ENCODE data around the gene TH. TPM values are rescaled to one million over a fixed set of nuclear protein-coding genes. Genes with fewer than 3 reads are reported as not detected.

The TH gene
- total and polyA plus RNA-seq, 2 of the 4 experiments (the other 2 are of a cell fraction), result 0.10 TPM; not detected in 1

GRCh38 chr11:2205214-2205720 is 33.7 kb upstream of the TH start:
- Histone ChIP-seq H3K27ac (ENCODE audit: insufficient read depth, low read length) (no peak overlapping the region), H3K27me3 (ENCODE audit: control insufficient read depth, insufficient read depth, low read length) (peaks cover 13% of the 10 kb centered on the region), H2AFZ (replicated peaks; ENCODE audit: low read length, poor library complexity) (no peak overlapping the region), H4K8ac (ENCODE audit: low read depth in 2 of 2, low read length in 2 of 2) (no peak overlapping the region), H3K9me1 (ENCODE audit: insufficient read depth, low read length) (no peaks in the 10 kb centered on the region), H3K9me3 (ENCODE audit: control insufficient read depth, insufficient read depth, low read length) (peaks cover 5% of the 10 kb centered on the region; the same call in 1 of the 2 replicates), H3K9ac (ENCODE audit: low read depth, low read length) (no peak overlapping the region), H4K5ac (ENCODE audit: low read depth, low read length) (no peak overlapping the region), H3K14ac (replicated peaks; ENCODE audit: low read depth, low read length) (no peak overlapping the region), H2BK15ac (ENCODE audit: low read depth, low read length) (no peak overlapping the region), H4K20me1 (ENCODE audit: insufficient read depth, low read length) (no peaks in the 10 kb centered on the region), H3K23ac (ENCODE audit: low read depth, low read length) (no peak overlapping the region), H3K36me3 (ENCODE audit: control insufficient read depth, insufficient read depth, low read length) (no peaks in the 10 kb centered on the region), H2AK9ac (replicated peaks; ENCODE audit: low read depth, low read length, poor library complexity) (no peak overlapping the region), H2BK20ac (ENCODE audit: low read depth, low read length) (no peak overlapping the region), H3K4me2 (ENCODE audit: low read depth, low read length) (no peak overlapping the region), H3K18ac (ENCODE audit: low read depth, low read length) (no peak overlapping the region), H3K4ac (ENCODE audit: low read depth, low read length) (no peak overlapping the region), H2BK5ac (ENCODE audit: low read depth, low read length, poor library complexity, severe bottlenecking) (no peak overlapping the region), H3K4me3 (ENCODE audit: insufficient read depth, low read depth, low read length) (no peak overlapping the region), H3K79me1 (ENCODE audit: low read depth in 1 of 2, low read length in 2 of 2) (no peaks in the 10 kb centered on the region), H2AK5ac (ENCODE audit: low read depth, low read length) (no peak overlapping the region), H3K56ac (ENCODE audit: extremely low read depth, insufficient read depth, low read length) (no peak overlapping the region), H4K91ac (ENCODE audit: insufficient read depth, low read depth, low read length) (no peak overlapping the region), H2BK120ac (ENCODE audit: low read depth, low read length) (no peak overlapping the region), H3K4me1 (ENCODE audit: control insufficient read depth, insufficient read depth, low read length) (no peaks in the 10 kb centered on the region)
- ATAC-seq (ENCODE audit: low read depth) (no peak), DNase-seq (no peak)
- no TSS peak for BruUV-seq (replicated peaks)
- in situ Hi-C loops (cut with MboI; ENCODE audit: low sequenced_read_pairs) (no loop called here), dilution Hi-C loops (cut with HindIII; ENCODE audit: low sequenced_read_pairs, unreplicated experiment) (no loop called here), intact Hi-C loops (cut with micrococcal nuclease) (no loop called here)
- ChIA-PET POLR2A (ENCODE audit: unreplicated experiment) (no interaction called here), CTCF (no interaction called here)
- WGBS, 2 experiments (ENCODE audit: extremely low coverage in 2 of 2, insufficient read length in 1 of 2), result no CpG with 5 or more reads among the region's 1 CpG
- TF ChIP-seq NFE2L2 (IDR thresholded peaks at IDR 0.05; ENCODE audit: low read depth, low read length), result no peak
- no peak for TF ChIP-seq MXI1 (IDR thresholded peaks at IDR 0.05; ENCODE audit: borderline replicate concordance, low read depth, low read length)
- no peak for TF ChIP-seq CEBPB (IDR thresholded peaks at IDR 0.05; ENCODE audit: low read depth, low read length)
- TF ChIP-seq USF2 (IDR thresholded peaks at IDR 0.05; ENCODE audit: low read depth, low read length), result no peak
- no peak for TF ChIP-seq RAD21 (IDR thresholded peaks at IDR 0.05; ENCODE audit: low read length)
- no peak for TF ChIP-seq MAFK (IDR thresholded peaks at IDR 0.05; ENCODE audit: low read depth, low read length)
- no peak for TF ChIP-seq MAZ (IDR thresholded peaks at IDR 0.05; ENCODE audit: borderline replicate concordance, low read depth, low read length)
- TF ChIP-seq RFX5 (IDR thresholded peaks at IDR 0.05; ENCODE audit: low read depth, low read length), result no peak
- no peak for TF ChIP-seq BHLHE40 (IDR thresholded peaks at IDR 0.05; ENCODE audit: low read depth, low read length)
- TF ChIP-seq FOS (IDR thresholded peaks at IDR 0.05; ENCODE audit: low read depth, low read length), result no peak
- no peak for TF ChIP-seq POLR2A (IDR thresholded peaks at IDR 0.05; ENCODE audit: low read depth, low read length)
- no peak for TF ChIP-seq CTCF (conservative IDR thresholded peaks at IDR 0.05; ENCODE audit: low read depth, low read length)
- TF ChIP-seq RCOR1 (IDR thresholded peaks at IDR 0.05; ENCODE audit: insufficient replicate concordance, low read length), result no peak
- TF ChIP-seq CHD1 (IDR thresholded peaks at IDR 0.05; ENCODE audit: low read depth, low read length), result no peak
- no peak for TF ChIP-seq SMC3 (IDR thresholded peaks at IDR 0.05; ENCODE audit: low read depth, low read length)
- no peak for TF ChIP-seq ELK1 (IDR thresholded peaks at IDR 0.05; ENCODE audit: borderline replicate concordance, low read depth, low read length)
